ENCODE measurements around the gene RUVBL2.
"Not testable (repeated sequence)": the region's sequence is repeated elsewhere in the genome, so short reads cannot be mapped to it uniquely, and the experiment has no call there.

RUVBL2 gene

GRCh38 chr19:49018388-49019241, 24.9 kb downstream of the RUVBL2 start:
- not testable (repeated sequence) for DNase-seq

DNA sequence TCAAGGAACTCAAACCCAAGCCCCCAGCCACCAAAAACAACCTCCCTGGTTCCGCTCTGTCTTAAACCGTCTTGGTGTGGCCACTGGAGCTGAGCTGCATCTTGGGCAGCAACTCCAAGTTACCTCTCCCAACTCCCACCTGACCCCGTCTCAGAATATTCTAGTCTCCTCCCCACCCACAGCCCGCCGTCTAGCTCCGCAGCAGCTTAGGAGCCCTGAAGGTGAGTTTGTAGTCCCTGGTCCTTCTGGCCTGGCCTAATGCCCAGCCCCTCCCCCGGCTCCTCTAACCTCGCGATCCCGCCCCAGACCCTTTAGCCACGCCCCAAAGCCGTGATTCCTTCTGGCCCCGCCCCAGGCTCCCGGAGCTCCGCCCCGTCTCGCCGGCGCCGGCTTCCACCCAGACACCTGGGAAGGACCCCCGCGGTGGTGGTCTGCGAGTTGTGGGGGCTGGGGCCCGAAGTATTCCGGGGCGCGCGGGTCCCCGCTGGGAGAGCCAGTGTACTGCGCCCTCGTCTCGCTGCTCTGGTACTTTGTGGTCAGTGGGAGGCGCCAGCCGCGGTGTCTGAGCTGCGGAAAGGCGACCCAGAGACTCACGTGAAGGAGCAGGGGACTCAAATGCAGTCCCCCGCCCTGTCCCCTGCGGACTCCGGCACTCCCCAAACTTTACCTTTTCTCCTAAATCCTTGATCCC, 25.7 kb downstream of the RUVBL2 start:
- no peak for DNase-seq

DNA sequence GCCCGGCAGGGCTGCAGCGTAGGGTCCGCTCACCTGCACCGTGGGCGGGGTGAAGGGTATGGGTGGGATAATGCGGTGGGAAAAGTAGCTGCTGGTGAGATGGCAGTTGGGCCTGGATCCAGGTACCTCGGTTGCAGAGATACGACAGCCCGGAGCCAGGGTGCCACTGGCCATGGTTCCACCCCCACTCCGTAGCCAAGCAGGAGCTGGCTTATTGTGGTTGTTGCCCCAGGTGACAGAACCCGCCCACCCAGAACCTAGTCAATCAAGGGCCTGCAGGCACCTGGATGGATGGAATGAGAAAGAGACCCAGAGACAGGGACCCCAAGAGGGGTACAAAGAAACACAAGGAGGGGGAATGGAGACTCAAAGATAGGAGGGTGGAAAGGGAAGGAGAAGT, 26.7 kb downstream of the RUVBL2 start:
- DNase-seq = no peak

- DNase-seq = no peak
These were observed 27.5 kb downstream of the RUVBL2 start for GRCh38 chr19:49020931-49021895.

GRCh38 chr19:49022116-49022515, 28.4 kb downstream of the RUVBL2 start:
- no peak for DNase-seq

- not testable (repeated sequence) for DNase-seq
These were observed 30.5 kb downstream of the RUVBL2 start, which contains the start of gene CGB3 for GRCh38 chr19:49024233-49024632. CGB3 (minus strand) TSS chr19:49024333; CDS start chr19:49023971, 362 bp downstream.

DNA sequence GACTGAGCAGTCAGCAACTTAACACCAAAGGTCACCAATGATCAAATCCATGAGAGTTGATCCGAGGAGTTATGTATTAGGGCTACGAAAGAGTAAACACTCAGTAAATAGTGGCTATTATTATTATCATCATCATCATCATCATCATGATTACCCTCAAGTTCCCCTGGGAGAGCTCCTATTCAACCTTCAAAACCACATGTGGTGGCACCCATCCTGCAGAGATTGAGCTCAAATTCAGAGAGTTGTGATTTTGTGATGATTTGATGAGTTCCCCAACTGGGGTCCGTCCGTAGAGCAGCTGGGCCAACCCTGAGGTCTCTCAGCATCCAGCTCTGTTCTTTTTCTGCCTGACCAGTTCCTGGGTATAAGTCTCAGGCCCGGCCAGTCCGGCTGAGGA, 31.4 kb downstream of the RUVBL2 start:
- not testable (repeated sequence) for DNase-seq

GRCh38 chr19:49025599-49025998, 31.9 kb downstream of the RUVBL2 start:
- not testable (repeated sequence) for DNase-seq

DNA sequence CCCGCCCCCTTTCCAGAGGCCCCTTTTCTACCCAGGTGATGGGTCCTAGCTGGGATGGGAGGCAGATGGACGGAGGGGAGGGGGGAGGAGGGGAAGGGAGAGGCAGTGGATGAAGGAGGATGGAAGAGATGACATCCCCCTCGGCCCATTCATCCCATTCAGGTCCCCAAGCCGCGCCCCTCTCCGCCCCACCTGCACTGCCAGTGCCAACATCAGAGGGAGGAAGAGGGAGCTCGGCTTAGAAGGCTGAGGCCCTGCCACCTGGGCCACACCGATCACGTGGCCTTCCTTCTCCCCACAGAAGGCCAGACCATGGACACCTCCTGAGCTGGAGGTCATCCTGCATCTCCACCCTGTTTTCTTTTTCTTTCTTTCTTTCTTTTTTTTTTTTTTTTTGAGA, 35.0 kb downstream of the RUVBL2 start:
- DNase-seq = not testable (repeated sequence)

DNA sequence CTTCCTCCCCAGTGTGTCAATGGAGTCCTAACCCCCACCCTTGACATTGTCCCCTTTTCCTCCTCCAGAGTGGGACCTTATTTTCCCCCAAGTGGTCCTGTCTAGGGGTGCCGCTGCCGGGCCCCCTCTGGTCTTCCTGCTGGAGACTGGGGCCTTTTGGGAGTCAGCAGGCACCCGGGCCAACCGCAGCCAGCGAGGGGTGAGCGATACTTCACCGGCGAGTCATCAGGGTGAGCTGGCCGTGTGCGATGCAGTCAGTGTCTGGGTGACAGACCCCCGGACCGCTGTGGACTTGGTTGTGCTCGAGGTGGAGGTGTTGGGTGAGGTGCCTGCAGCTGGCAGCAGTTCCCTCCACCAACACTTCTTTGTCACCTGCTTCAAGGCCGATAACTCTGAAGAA, 36.1 kb downstream of the RUVBL2 start:
- not testable (repeated sequence) for DNase-seq

DNA sequence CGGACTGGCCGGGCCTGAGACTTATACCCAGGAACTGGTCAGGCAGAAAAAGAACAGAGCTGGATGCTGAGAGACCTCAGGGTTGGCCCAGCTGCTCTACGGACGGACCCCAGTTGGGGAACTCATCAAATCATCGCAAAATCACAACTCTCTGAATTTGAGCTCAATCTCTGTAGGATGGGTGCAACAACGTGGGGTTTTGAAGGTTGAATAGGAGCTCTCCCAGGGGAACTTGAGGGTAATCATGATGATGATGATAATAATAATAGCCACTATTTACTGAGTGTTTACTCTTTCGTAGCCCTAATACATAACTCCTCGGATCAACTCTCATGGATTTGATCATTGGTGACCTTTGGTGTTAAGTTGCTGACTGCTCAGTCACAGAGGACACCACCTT, 36.6 kb downstream of the RUVBL2 start:
- not testable (repeated sequence) for DNase-seq

DNA sequence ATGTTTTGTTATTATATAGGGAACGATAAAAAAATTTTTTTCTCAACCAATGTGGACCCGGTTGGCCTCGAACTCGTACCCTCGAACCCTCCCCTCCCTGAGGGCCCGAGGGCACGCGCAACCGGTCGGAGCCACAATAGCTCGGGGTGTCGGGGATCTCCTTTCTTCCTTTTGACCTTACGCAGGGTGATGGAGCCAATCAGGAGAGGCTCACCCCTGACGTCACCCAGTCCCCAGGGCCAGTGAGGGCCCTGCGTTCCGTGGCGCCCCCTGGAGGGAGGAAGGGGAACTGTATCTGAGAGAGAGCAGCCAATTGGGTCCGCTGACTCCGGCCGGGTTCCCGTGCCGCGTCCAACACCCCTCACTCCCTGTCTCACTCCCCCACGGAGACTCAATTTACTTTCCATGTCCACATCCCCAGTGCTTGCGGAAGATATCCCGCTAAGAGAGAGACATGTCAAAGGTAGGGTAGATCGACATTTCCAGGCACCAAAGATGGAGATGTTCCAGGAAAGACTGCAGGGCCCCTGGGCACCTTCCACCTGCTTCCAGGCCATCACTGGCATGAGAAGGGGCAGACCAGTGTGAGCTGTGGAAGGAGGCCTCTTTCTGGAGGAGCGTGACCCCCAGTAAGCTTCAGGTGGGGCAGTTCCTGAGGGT, 38.1 kb downstream of the RUVBL2 start, which contains the start of gene CGB2:
Gene CGB2, plus strand, starts transcription at position 249 of the 660 bp plus-strand sequence. Its CDS starts 206 bp downstream, at position 455.
- not testable (repeated sequence) for DNase-seq

DNA sequence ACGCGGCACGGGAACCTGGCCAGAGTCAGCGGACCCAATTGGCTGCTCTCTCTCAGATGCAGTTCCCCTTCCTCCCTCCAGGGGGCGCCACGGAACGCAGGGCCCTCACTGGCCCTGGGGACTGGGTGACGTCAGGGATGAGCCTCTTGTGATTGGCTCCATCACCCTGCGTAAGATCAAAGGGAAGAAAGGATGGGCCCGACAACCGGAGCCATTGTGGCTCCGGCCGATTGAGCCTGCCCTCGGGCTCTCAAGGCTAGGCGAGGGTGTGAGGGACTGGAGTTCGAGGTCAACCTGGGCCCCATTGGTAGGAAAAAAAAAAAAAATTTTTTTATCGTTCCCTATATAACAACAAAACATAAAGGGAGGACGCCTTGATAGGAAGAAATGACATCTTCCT, 43.1 kb downstream of the RUVBL2 start, which contains the start of gene CGB1:
Gene CGB1, minus strand, starts transcription at position 81 of the 400 bp plus-strand sequence. CDS start 184 bp downstream, outside the sequence.
- DNase-seq = not testable (repeated sequence)

GRCh38 chr19:49038111-49038510, 44.4 kb downstream of the RUVBL2 start:
- DNase-seq = not testable (repeated sequence)

DNA sequence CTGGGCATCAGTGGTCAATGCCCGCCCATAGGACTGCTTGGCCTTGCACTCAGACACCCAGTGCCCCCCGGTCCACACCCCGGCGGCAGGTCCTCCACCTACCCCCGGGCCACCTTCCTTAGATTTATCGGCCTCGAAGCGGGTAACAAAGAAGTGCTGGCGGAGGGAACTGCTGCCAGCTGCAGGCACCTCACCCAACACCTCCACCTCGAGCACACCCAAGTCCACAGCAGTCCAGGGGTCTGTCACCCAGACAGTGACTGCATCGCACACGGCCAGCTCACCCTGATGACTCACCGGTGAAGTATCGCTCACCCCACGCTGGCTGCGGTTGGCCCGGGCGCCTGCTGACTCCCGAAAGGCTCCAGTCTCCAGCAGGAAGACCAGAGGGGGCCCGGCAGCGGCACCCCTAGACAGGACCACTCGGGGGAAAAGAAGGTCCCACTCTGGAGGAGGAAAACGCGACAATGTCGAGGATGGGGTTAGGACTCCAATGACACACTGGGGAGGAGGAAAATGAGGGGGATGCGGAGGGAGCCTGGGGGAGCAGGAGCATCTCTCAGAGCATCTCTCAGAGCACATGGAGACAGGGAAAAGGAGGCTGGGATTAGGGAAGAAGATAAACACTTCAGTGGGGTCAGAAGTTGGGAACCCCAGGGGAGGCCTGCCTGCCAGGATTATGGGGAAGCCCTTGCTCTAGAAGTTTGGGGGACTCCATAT, 45.0 kb downstream of the RUVBL2 start:
- DNase-seq = not testable (repeated sequence)

DNA sequence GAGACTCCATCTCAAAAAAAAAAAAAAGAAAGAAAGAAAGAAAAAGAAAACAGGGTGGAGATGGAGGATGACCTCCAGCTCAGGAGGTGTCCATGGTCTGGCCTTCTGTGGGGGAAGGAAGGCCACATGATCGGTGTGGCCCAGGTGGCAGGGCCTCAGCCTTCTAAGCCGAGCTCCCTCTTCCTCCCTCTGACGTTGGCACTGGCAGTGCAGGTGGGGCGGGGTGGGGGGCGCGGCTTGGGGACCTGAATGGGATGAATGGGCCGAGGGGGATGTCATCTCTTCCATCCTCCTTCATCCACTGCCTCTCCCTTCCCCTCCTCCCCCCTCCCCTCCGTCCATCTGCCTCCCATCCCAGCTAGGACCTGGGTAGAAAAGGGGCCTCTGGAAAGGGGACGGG, 46.0 kb downstream of the RUVBL2 start:
- DNase-seq = not testable (repeated sequence)

DNA sequence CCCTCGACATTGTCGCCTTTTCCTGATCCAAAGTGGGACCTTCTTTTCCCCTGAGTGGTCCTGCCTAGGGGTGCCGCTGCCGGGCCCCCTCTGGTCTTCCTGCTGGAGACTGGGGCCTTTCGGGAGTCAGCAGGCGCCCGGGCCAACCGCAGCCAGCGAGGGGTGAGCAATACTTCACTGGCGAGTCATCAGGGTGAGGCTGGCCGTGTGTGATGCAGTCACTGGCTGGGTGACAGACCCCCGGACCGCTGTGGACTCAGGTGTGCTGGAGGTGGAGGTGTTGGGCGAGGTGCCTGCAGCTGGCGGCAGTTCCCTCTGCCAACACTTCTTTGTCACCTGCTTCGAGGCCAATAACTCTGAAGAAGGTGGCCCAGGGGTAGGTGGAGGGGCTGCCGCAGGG, 48.5 kb downstream of the RUVBL2 start:
- DNase-seq = no peak

GRCh38 chr19:49042666-49043065, 49.0 kb downstream of the RUVBL2 start:
- not testable (repeated sequence) for DNase-seq

DNA sequence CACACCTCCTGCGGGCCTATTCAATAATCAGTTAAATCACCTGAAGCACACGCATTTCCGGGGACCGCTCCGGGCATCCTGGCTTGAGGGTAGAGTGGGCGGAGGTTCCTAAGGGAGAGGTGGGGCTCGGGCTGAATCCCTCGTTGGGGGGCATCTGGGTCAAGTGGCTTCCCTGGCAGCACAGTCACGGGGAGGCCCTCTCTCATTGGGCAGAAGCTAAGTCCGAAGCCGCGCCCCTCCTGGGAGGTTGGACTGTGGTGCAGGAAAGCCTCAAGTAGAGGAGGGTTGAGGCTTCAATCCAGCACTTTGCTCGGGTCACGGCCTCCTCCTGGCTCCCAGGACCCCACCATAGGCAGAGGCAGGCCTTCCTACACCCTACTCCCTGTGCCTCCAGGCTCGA, 49.9 kb downstream of the RUVBL2 start, which contains the start of gene CGB5:
Gene CGB5, plus strand, starts transcription at position 301 of the 400 bp plus-strand sequence. CDS start 362 bp downstream, outside the sequence.
- DNase-seq = not testable (repeated sequence)

DNA sequence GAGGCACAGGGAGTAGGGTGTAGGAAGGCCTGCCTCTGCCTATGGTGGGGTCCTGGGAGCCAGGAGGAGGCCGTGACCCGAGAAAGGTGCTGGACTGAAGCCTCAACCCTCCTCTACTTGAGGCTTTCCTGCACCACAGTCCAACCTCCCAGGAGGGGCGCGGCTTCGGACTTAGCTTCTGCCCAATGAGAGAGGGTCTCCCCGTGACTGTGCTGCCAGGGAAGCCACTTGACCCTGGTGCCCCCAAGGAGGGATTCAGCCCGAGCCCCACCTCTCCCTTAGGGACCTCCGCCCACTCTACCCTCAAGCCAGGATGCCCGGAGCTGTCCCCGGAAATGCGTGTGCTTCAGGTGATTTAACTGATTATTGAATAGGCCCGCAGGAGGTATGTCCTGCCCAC, 55.3 kb downstream of the RUVBL2 start, which contains the start of gene CGB8:
Gene CGB8, minus strand, starts transcription at position 101 of the 400 bp plus-strand sequence. CDS start 372 bp downstream, outside the sequence.
- not testable (repeated sequence) for DNase-seq

DNA sequence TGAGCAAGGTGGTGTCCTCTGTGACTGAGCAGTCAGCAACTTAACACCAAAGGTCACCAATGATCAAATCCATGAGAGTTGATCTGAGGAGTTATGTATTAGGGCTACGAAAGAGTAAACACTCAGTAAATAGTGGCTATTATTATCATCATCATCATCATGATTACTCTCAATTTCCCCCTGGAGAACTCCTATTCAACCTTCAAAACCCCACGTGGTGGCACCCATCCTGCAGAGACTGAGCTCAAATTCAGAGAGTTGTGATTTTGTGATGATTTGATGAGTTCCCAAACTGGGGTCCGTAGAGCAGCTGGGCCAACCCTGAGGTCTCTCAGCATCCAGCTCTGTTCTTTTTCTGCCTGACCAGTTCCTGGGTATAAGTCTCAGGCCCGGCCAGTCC, 56.1 kb downstream of the RUVBL2 start:
- not testable (repeated sequence) for DNase-seq
